GM19324 (cell line): ENCODE results near the gene ERVFRD-1.
"Not testable (repeated sequence)": the region's sequence is repeated elsewhere in the genome, so short reads cannot be mapped to it uniquely, and the experiment has no call there.

Experiments used
- ATAC-seq: cut with Tn5 transposase; IDR thresholded peaks from one replicate; pipeline ENCODE4 v1.9.1; 2021; ENCODE audit warnings: mild to moderate bottlenecking, moderate library complexity; ENCODE audit not compliant: unreplicated experiment, low FRiP score

The ERVFRD-1 gene

GRCh38 chr6:11093376-11093625 lies 18.2 kb downstream of the ERVFRD-1 start:
- peak; percentile 27 for ATAC-seq

GRCh38 chr6:11092668-11093375 lies 18.7 kb downstream of the ERVFRD-1 start:
- peak; percentile 31 for ATAC-seq

- ATAC-seq: not testable (repeated sequence)
Observed at GRCh38 chr6:11091141-11091540, 20.4 kb downstream of the ERVFRD-1 start.

- no peak for ATAC-seq
Observed at GRCh38 chr6:11089695-11090094, 21.8 kb downstream of the ERVFRD-1 start.

GRCh38 chr6:11087141-11087812 lies 24.2 kb downstream of the ERVFRD-1 start:
- not testable (repeated sequence) for ATAC-seq

- no peak for ATAC-seq
Observed at GRCh38 chr6:11085758-11086435, 25.6 kb downstream of the ERVFRD-1 start.

- ATAC-seq: no peak
Observed at GRCh38 chr6:11083956-11084355, 27.6 kb downstream of the ERVFRD-1 start.

GRCh38 chr6:11083491-11083890 lies 28.0 kb downstream of the ERVFRD-1 start:
- no peak for ATAC-seq

- ATAC-seq: no peak
Observed at GRCh38 chr6:11080296-11080695, 31.2 kb downstream of the ERVFRD-1 start.

GRCh38 chr6:11078266-11078665 lies 33.3 kb downstream of the ERVFRD-1 start:
- ATAC-seq: no peak

- ATAC-seq: no peak
Observed at GRCh38 chr6:11076540-11076939, 35.0 kb downstream of the ERVFRD-1 start.

- ATAC-seq: no peak
Observed at GRCh38 chr6:11072101-11072500, 39.4 kb downstream of the ERVFRD-1 start.

GRCh38 chr6:11069760-11070159 lies 41.8 kb downstream of the ERVFRD-1 start:
- no peak for ATAC-seq

GRCh38 chr6:11067348-11067747 lies 44.2 kb downstream of the ERVFRD-1 start:
- ATAC-seq: no peak

GRCh38 chr6:11066505-11067347 lies 44.8 kb downstream of the ERVFRD-1 start:
- no peak for ATAC-seq

- no peak for ATAC-seq
Observed at GRCh38 chr6:11065436-11066202, 45.9 kb downstream of the ERVFRD-1 start.

- no peak for ATAC-seq
Observed at GRCh38 chr6:11064836-11065235, 46.7 kb downstream of the ERVFRD-1 start.

GRCh38 chr6:11062715-11063114 lies 48.8 kb downstream of the ERVFRD-1 start:
- ATAC-seq: no peak

- no peak for ATAC-seq
Observed at GRCh38 chr6:11062083-11062482, 49.4 kb downstream of the ERVFRD-1 start.

GRCh38 chr6:11058406-11058805 lies 53.1 kb downstream of the ERVFRD-1 start:
- ATAC-seq: no peak
